Neuronal stem cell (in vitro differentiated cells): Measurements from ENCODE around the gene JCAD.

Source experiments
- DNase-seq: peaks from one replicate; pipeline ENCODE4 v3.0.0-alpha.2; 2013; ENCODE audit warnings: low spot score
- H2AFZ ChIP-seq: one replicate; pipeline ENCODE4 v1.6.1; 2013; ENCODE audit warnings: mild to moderate bottlenecking, low read length, inconsistent platforms
- H2AK5ac ChIP-seq: 2 replicates; pipeline ENCODE4 v1.6.1; 2013; ENCODE audit warnings: low read depth, mild to moderate bottlenecking, inconsistent platforms, low read length, moderate library complexity, mixed read lengths
- H2BK120ac ChIP-seq: 2 replicates; pipeline ENCODE4 v1.6.1; 2013; ENCODE audit warnings: low read depth, mild to moderate bottlenecking, inconsistent platforms, low read length, moderate library complexity, mixed read lengths
- H2BK12ac ChIP-seq: one replicate; pipeline ENCODE4 v1.6.1; 2013; ENCODE audit warnings: low read length, inconsistent platforms
- H2BK15ac ChIP-seq: 2 replicates; pipeline ENCODE4 v1.6.1; 2013; ENCODE audit warnings: mild to moderate bottlenecking, low read length, inconsistent platforms, mixed read lengths
- H2BK5ac ChIP-seq: one replicate; pipeline ENCODE4 v1.6.1; 2013; ENCODE audit warnings: inconsistent platforms, mild to moderate bottlenecking, low read length, moderate library complexity
- H3K14ac ChIP-seq: one replicate; pipeline ENCODE4 v1.6.1; 2013; ENCODE audit warnings: low read length, inconsistent platforms
- H3K18ac ChIP-seq: 2 replicates; pipeline ENCODE4 v1.6.1; 2013; ENCODE audit warnings: low read length, inconsistent platforms
- H3K23ac ChIP-seq: 2 replicates; pipeline ENCODE4 v1.6.1; 2013; ENCODE audit warnings: low read depth, mild to moderate bottlenecking, mixed read lengths, low read length, inconsistent platforms; ENCODE audit not compliant: poor library complexity
- H3K27ac ChIP-seq: replicated peaks from 3 replicates; pipeline ENCODE4 v1.5.1; 2013; ENCODE audit warnings: low read length, inconsistent platforms
- H3K27me3 ChIP-seq, 3 experiments: 2 replicates each; pipeline ENCODE4 v1.6.1; 2013; ENCODE audit warnings: low read length in 3 of 3, mild to moderate bottlenecking in 2 of 3, inconsistent platforms in 1 of 3, low read depth in 1 of 3, mixed read lengths in 1 of 3, moderate library complexity in 1 of 3; ENCODE audit not compliant: control insufficient read depth in 3 of 3, insufficient read depth in 3 of 3
- H3K36me3 ChIP-seq, 2 donors: replicated peaks in 1 of 2; 2 replicates each; pipeline ENCODE4 v1.6.1; 2013; ENCODE audit warnings: low read length in 2 of 2; ENCODE audit not compliant: control insufficient read depth in 2 of 2, insufficient read depth in 2 of 2
- H3K4ac ChIP-seq: 2 replicates; pipeline ENCODE4 v1.6.1; 2013; ENCODE audit warnings: inconsistent platforms, mild to moderate bottlenecking, low read length, moderate library complexity
- H3K4me1 ChIP-seq, 2 donors: 1 replicate in 1 of 2; 2 replicates in 1 of 2; pipeline ENCODE4 v1.6.1; 2013; ENCODE audit warnings: low read length in 2 of 2, low read depth in 1 of 2; ENCODE audit not compliant: control insufficient read depth in 2 of 2, insufficient read depth in 1 of 2
- H3K4me2 ChIP-seq: one replicate; pipeline ENCODE4 v1.6.1; 2013; ENCODE audit warnings: mild to moderate bottlenecking, low read length, inconsistent platforms; ENCODE audit not compliant: insufficient read depth, poor library complexity, severe bottlenecking
- H3K4me3 ChIP-seq, 2 donors: 2 replicates each; pipeline ENCODE4 v1.5.1; 2013; ENCODE audit warnings: low read length in 2 of 2, mild to moderate bottlenecking in 2 of 2, inconsistent platforms in 1 of 2, moderate library complexity in 1 of 2
- H3K79me1 ChIP-seq: one replicate; pipeline ENCODE4 v1.6.1; 2013; ENCODE audit warnings: low read depth, mild to moderate bottlenecking, inconsistent platforms, low read length, moderate library complexity
- H3K9ac ChIP-seq: one replicate; pipeline ENCODE4 v1.6.1; 2013; ENCODE audit warnings: mild to moderate bottlenecking, low read depth, low read length, inconsistent platforms; ENCODE audit not compliant: poor library complexity
- H3K9me3 ChIP-seq, 2 donors: replicated peaks in 1 of 2; 2 replicates each; pipeline versions ENCODE3 to v1.6.1; 2013; ENCODE audit warnings: low read length in 2 of 2, mild to moderate bottlenecking in 2 of 2, inconsistent platforms in 1 of 2, low read depth in 1 of 2, mixed read lengths in 1 of 2, moderate library complexity in 1 of 2; ENCODE audit not compliant: control insufficient read depth in 2 of 2, insufficient read depth in 1 of 2
- H4K8ac ChIP-seq: one replicate; pipeline ENCODE4 v1.6.1; 2013; ENCODE audit warnings: low read depth, mild to moderate bottlenecking, inconsistent platforms, low read length, moderate library complexity
- H4K91ac ChIP-seq: one replicate; pipeline ENCODE4 v1.6.1; 2013; ENCODE audit warnings: low read length, low read depth, mild to moderate bottlenecking, inconsistent platforms; ENCODE audit not compliant: poor library complexity
- WGBS, 2 donors: extraction: QIAGEN DNeasy Blood & Tissue Kit; methylation state at CpG; one replicate each; pipeline ENCODE4 v1.1.7; 2013; ENCODE audit warnings: missing lambda C conversion rate in 2 of 2, mixed read lengths in 1 of 2; ENCODE audit not compliant: insufficient read length in 2 of 2, insufficient replicate concordance in 1 of 2; ENCODE audit errors: extremely low coverage in 2 of 2; 5-methylcytosine and 5-hydroxymethylcytosine counted together

JCAD gene

DNA sequence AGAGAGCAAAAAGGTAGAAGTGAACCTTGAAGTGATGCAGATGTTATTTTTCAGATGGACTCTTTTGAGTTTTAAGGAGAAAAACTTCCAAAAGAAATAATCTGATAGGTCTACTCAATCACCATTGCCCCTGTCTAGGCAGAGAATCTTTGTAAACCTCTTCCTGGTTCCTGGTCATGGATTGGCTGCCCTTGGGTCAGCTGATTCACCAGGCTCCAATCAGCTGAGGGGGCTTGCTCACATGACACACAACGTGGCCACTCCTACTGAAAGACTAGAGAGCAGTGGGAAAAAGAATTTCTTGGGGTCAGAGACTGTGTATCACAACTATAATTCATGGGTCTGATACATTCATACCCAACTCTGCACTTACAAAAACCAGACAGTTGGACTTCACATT is 20.0 kb upstream of the JCAD start:
- H4K8ac ChIP-seq, result no peak overlapping the region
- no peak overlapping the region for H3K4me2 ChIP-seq
- no peak overlapping the region for H3K23ac ChIP-seq
- H2BK120ac ChIP-seq, result no peak overlapping the region
- H3K9me3 ChIP-seq, result no peaks in the 10 kb centered on the region
- H3K36me3 ChIP-seq, result no peaks in the 10 kb centered on the region
- no peak overlapping the region for H2AK5ac ChIP-seq
- no peak for DNase-seq
- H2BK5ac ChIP-seq, result no peak overlapping the region
- no peak overlapping the region for H3K27ac ChIP-seq
- H3K4me1 ChIP-seq, result peaks cover 3% of the 10 kb centered on the region in 2 donors
- no peaks in the 10 kb centered on the region for H3K27me3 ChIP-seq
- no peak overlapping the region for H3K18ac ChIP-seq
- no peaks in the 10 kb centered on the region for H3K79me1 ChIP-seq
- no peak overlapping the region for H3K4ac ChIP-seq
- no peak overlapping the region for H4K91ac ChIP-seq
- no peak overlapping the region for H3K4me3 ChIP-seq
- WGBS, 2 donors, result no CpG with 5 or more reads among the region's 1 CpG
- no peak overlapping the region for H2BK15ac ChIP-seq
- H3K9ac ChIP-seq, result no peak overlapping the region
- H3K14ac ChIP-seq, result no peak overlapping the region
- H2AFZ ChIP-seq, result peak overlapping the region; percentile 13
- H2BK12ac ChIP-seq, result no peak overlapping the region

DNA sequence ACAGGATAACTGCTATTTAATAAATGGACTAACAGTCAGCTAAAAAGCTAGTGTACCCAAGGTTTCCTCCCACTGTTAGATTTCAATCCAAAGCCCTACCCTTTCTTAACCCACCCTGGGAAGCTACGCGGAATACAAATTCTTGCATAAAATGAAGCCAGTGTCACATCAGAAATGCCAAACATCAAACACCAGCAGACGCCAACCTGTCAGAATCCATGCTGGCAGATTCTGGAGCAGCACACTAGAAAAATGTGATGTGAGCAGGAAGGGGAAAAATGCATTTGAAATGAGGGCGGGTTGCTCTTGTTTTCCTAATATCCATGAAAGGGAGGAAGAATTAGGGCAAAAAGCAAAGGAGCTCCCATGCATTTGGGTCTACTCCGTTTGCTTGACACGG is 16.1 kb upstream of the JCAD start:
- Histone ChIP-seq H3K4me2 (no peak overlapping the region), H3K27me3 (no peaks in the 10 kb centered on the region), H3K14ac (no peak overlapping the region), H3K4ac (no peak overlapping the region), H3K18ac (no peak overlapping the region), H3K23ac (no peak overlapping the region), H3K79me1 (no peaks in the 10 kb centered on the region), H4K91ac (no peak overlapping the region), H2AFZ (no peak overlapping the region), H2BK15ac (no peak overlapping the region), H2AK5ac (no peak overlapping the region), H2BK5ac (no peak overlapping the region), H2BK12ac (no peak overlapping the region), H3K4me1 (peaks cover 2 to 3% of the 10 kb centered on the region in 2 donors), H3K9me3 (no peaks in the 10 kb centered on the region), H4K8ac (no peak overlapping the region), H3K27ac (no peak overlapping the region), H3K4me3 (no peak overlapping the region), H2BK120ac (no peak overlapping the region), H3K9ac (no peak overlapping the region), H3K36me3 (no peaks in the 10 kb centered on the region)
- DNase-seq, result no peak
- no CpG with 5 or more reads among the region's 6 CpGs for WGBS, 2 donors

DNA sequence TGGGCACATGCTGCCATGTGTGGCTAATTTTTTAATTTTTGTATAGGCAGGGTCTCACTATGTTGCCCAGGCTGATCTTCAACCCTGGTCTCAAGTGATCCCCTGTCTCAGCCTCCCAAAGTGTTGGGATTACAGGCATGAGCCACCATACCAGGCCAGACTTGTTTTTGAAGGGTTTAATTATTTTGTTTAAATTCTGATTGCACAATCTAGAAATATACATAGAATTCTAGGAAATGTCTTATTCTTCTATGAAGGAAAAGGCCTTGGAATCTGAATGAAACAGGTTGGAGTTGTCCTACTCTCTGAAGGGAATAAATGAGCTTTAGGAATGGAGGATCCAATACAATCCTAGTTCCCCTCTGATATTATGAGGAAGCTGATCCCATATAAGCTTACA is 15.5 kb upstream of the JCAD start:
- Histone ChIP-seq H4K91ac (no peak overlapping the region), H3K36me3 (no peaks in the 10 kb centered on the region), H3K23ac (no peak overlapping the region), H2BK15ac (no peak overlapping the region), H2BK120ac (no peak overlapping the region), H3K79me1 (no peaks in the 10 kb centered on the region), H4K8ac (no peak overlapping the region), H3K27me3 (no peaks in the 10 kb centered on the region), H2AK5ac (no peak overlapping the region), H3K9me3 (no peaks in the 10 kb centered on the region), H3K18ac (no peak overlapping the region), H3K9ac (no peak overlapping the region), H3K14ac (no peak overlapping the region), H3K27ac (no peak overlapping the region), H2BK12ac (no peak overlapping the region), H3K4ac (no peak overlapping the region), H3K4me2 (no peak overlapping the region), H2AFZ (no peak overlapping the region), H2BK5ac (no peak overlapping the region), H3K4me3 (no peak overlapping the region), H3K4me1 (peaks cover 2 to 6% of the 10 kb centered on the region in 2 donors)
- no peak for DNase-seq

DNA sequence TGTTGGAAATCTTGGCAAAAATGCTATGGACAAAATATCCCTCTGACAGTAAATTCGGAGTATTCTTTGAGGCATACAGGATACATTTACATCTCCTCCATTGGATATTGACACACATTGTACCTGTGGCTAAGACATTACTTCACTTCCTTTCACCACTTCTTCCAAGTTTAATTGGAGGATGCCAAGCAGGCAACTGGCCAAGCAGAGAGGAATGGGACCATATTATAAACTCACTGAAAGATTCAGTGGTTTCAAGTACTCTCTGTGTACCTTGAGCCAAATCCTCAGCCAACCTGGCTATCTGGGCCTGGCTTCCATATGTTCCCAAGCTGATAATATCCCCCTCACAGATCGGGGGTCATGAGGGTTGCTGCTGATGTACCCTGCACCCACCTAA is 14.7 kb upstream of the JCAD start:
- no peak for DNase-seq
- Histone ChIP-seq H2AFZ (no peak overlapping the region), H3K18ac (no peak overlapping the region), H2AK5ac (no peak overlapping the region), H3K9ac (no peak overlapping the region), H3K4me2 (no peak overlapping the region), H3K36me3 (no peaks in the 10 kb centered on the region), H3K14ac (no peak overlapping the region), H3K9me3 (no peaks in the 10 kb centered on the region), H3K4ac (no peak overlapping the region), H3K79me1 (no peaks in the 10 kb centered on the region), H3K4me1 (peaks cover 2 to 6% of the 10 kb centered on the region in 2 donors), H2BK5ac (no peak overlapping the region), H3K27ac (no peak overlapping the region), H4K8ac (no peak overlapping the region), H3K23ac (no peak overlapping the region), H2BK120ac (no peak overlapping the region), H2BK12ac (no peak overlapping the region), H2BK15ac (no peak overlapping the region), H3K27me3 (no peaks in the 10 kb centered on the region), H3K4me3 (no peak overlapping the region), H4K91ac (no peak overlapping the region)
- WGBS, 2 donors, result no CpG with 5 or more reads among the region's 2 CpGs
